ENCODE data around the gene SLC25A36. TPM values are rescaled to one million over a fixed set of nuclear protein-coding genes. Genes with fewer than 3 reads are reported as not detected.
A peak's percentile ranks its signal among the peaks of the same experiment; 100 is the strongest.
"Not testable (repeated sequence)": the region's sequence is repeated elsewhere in the genome, so short reads cannot be mapped to it uniquely, and the experiment has no call there.

Gene SLC25A36
- total RNA-seq, 3 donors from 2014 or later (not counting 1 experiment from before 2014, with no cell fraction given), result 107 to 127 (median 126) TPM

DNA sequence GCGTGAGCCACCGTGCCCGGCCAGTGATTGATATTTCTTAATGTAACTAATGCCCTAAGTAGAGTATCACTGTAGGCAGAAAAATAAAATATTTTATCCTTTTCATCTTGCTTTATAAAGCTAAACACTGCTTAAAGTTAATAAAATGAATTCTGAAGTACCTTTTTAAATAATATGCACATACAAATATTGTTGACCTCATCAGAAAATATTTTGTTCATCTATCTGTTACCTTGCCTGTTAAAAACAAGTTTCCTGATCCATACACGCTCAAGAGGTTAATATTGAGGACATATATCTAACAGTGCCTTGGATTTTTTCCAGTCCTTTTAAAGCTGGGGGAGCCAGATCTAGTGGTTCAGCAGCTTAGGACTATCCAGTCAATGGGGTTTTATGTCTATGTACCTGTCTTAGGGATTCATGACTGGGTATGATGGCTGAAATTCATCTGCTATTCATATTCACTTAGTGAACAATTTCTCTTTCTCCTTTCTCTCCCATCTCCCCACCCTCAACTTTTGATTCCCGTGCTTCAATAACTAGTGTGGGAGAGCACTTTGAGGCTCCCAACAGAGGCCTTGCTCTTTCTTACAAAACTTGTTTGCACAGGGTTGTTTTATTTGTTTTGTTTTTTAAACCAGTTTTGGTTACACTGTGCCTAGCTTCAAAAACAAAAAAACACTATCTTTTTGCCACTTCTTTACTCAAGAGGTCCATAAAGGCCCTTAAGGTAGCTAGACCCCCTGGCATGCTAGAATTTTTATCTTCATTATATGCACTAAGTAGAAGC lies 7.0 kb downstream of the SLC25A36 start:
- Mint-ChIP-seq H3K27ac (no peak overlapping the region), H3K9me3 (no peaks in the 10 kb centered on the region), H3K4me1 (peaks cover 60 to 67% of the 10 kb centered on the region in 2 donors), H3K27me3 (ENCODE audit: low read depth in 2 of 2) (no peaks in the 10 kb centered on the region), H3K4me3 (no peak overlapping the region), H3K36me3 (no peaks in the 10 kb centered on the region)
- Histone ChIP-seq H3K36me3 (ENCODE audit: control insufficient read depth, insufficient read depth, low read length) (no peaks in the 10 kb centered on the region), H3K4me1 (ENCODE audit: control insufficient read depth, insufficient read depth, low read length) (no peaks in the 10 kb centered on the region), H3K27me3 (ENCODE audit: control insufficient read depth, insufficient read depth, low read length) (no peaks in the 10 kb centered on the region), H3K4me3 (ENCODE audit: low read length) (no peak overlapping the region), H3K9me3 (ENCODE audit: control insufficient read depth, insufficient read depth, low read length) (no peaks in the 10 kb centered on the region), H3K27ac (ENCODE audit: low read length) (no peak overlapping the region)
- TF ChIP-seq, protein P1, sequence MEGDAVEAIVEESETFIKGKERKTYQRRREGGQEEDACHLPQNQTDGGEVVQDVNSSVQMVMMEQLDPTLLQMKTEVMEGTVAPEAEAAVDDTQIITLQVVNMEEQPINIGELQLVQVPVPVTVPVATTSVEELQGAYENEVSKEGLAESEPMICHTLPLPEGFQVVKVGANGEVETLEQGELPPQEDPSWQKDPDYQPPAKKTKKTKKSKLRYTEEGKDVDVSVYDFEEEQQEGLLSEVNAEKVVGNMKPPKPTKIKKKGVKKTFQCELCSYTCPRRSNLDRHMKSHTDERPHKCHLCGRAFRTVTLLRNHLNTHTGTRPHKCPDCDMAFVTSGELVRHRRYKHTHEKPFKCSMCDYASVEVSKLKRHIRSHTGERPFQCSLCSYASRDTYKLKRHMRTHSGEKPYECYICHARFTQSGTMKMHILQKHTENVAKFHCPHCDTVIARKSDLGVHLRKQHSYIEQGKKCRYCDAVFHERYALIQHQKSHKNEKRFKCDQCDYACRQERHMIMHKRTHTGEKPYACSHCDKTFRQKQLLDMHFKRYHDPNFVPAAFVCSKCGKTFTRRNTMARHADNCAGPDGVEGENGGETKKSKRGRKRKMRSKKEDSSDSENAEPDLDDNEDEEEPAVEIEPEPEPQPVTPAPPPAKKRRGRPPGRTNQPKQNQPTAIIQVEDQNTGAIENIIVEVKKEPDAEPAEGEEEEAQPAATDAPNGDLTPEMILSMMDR (IDR thresholded peaks at IDR 0.05), result no peak
- no peak for ATAC-seq
- DNase-seq, result no peak
- WGBS (ENCODE audit: insufficient coverage), result 92% methylated on average over 2 of the region's 5 CpGs
- intact Hi-C loops (cut with micrococcal nuclease), result no loop called here

DNA sequence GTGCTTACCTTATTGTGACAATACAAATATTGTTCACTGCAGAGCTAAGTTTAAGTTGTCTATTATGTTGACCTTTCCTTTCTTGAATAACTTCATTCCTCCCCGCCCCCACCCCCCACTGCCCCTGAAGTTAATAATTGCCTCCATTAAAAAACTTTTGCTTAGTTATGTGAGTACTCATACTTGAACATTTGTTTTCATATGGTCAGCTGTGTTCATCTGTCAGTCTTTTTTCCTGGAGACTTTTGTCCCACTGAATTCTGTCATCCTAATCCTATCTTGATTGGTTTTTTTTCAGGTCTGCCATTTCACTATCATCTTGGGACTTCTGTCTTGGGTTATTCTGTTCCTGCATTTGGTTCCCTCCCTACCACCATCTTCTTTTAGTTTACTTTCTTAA lies 8.5 kb downstream of the SLC25A36 start:
- intact Hi-C loops (cut with micrococcal nuclease), result no loop called here
- no peak overlapping the region for H3K27ac ChIP-seq (ENCODE audit: low read length)
- H3K4me1 Mint-ChIP-seq, result peaks cover 54 to 61% of the 10 kb centered on the region in 2 donors
- H3K4me3 ChIP-seq (ENCODE audit: low read length), result no peak overlapping the region
- H3K4me3 Mint-ChIP-seq, result no peak overlapping the region
- ATAC-seq (no peak), DNase-seq (no peak)
- no peak overlapping the region for H3K27ac Mint-ChIP-seq
- TF ChIP-seq, protein P1 (IDR thresholded peaks at IDR 0.05), result no peak
- no peaks in the 10 kb centered on the region for H3K9me3 ChIP-seq (ENCODE audit: control insufficient read depth, insufficient read depth, low read length)
- no peaks in the 10 kb centered on the region for H3K27me3 ChIP-seq (ENCODE audit: control insufficient read depth, insufficient read depth, low read length)
- H3K36me3 Mint-ChIP-seq, result no peaks in the 10 kb centered on the region
- H3K36me3 ChIP-seq (ENCODE audit: control insufficient read depth, insufficient read depth, low read length), result no peaks in the 10 kb centered on the region
- no peaks in the 10 kb centered on the region for H3K4me1 ChIP-seq (ENCODE audit: control insufficient read depth, insufficient read depth, low read length)
- WGBS (ENCODE audit: insufficient coverage), result no CpG with 5 or more reads among the region's 1 CpG
- H3K9me3 Mint-ChIP-seq, result no peaks in the 10 kb centered on the region
- no peaks in the 10 kb centered on the region for H3K27me3 Mint-ChIP-seq (ENCODE audit: low read depth in 2 of 2)

DNA sequence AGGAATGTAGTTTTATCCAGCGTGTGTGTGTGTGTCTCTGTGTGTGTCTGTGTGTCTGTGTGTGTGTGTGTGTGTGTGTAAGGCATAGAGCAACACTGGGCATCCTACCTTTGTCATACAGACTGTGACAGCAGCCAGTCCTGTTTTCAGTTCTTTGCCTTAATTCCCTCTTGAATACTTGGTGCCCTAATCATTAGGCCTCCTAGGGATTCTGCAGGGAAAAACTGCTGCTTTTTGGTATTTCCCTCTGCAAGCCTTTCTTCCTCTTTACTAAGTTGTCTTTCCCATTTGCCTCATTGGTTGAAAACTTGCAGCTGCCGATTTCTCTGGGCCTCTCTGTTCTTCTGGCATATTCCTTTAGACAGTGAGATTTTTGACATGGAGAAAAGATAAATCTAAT lies 9.2 kb downstream of the SLC25A36 start:
- WGBS (ENCODE audit: insufficient coverage), result 85% methylated on average over 1 of the region's 2 CpGs
- H3K4me3 Mint-ChIP-seq, result no peak overlapping the region
- no peak for DNase-seq
- ATAC-seq, result no peak
- H3K27me3 Mint-ChIP-seq (ENCODE audit: low read depth in 2 of 2), result no peaks in the 10 kb centered on the region
- TF ChIP-seq, protein P1 (IDR thresholded peaks at IDR 0.05), result no peak
- H3K27ac ChIP-seq (ENCODE audit: low read length), result no peak overlapping the region
- no peak overlapping the region for H3K4me3 ChIP-seq (ENCODE audit: low read length)
- no peaks in the 10 kb centered on the region for H3K36me3 Mint-ChIP-seq
- intact Hi-C loops (cut with micrococcal nuclease), result no loop called here
- H3K9me3 Mint-ChIP-seq, result no peaks in the 10 kb centered on the region
- no peaks in the 10 kb centered on the region for H3K27me3 ChIP-seq (ENCODE audit: control insufficient read depth, insufficient read depth, low read length)
- H3K4me1 Mint-ChIP-seq, result peaks cover 50 to 60% of the 10 kb centered on the region in 2 donors
- H3K27ac Mint-ChIP-seq, result no peak overlapping the region
- H3K36me3 ChIP-seq (ENCODE audit: control insufficient read depth, insufficient read depth, low read length), result no peaks in the 10 kb centered on the region
- H3K4me1 ChIP-seq (ENCODE audit: control insufficient read depth, insufficient read depth, low read length), result no peaks in the 10 kb centered on the region
- H3K9me3 ChIP-seq (ENCODE audit: control insufficient read depth, insufficient read depth, low read length), result no peaks in the 10 kb centered on the region

DNA sequence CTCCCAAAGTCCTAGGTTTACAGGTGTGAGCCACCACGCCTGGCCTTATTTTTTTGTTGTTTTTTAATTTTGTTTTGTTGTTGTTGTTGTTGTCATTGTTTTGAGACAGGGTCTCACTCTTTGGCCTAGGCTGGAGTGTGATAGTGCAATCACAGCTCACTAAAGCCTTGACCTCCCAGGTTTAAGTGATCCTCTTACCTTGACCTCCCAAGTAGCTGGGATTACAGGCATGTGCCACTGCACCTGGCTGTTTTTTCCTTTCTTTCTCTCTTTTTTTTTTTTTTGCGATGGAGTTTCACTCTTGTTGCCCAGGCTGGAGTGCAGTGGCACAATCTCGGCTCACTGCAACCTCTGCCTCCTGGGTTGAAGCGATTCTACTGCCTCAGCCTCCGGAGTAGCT lies 10.1 kb downstream of the SLC25A36 start:
- Mint-ChIP-seq H3K27ac (peak overlapping the region in 1 of 2 donors; percentile 6), H3K4me1 (peaks cover 46 to 58% of the 10 kb centered on the region in 2 donors)
- ATAC-seq; H3K27me3 ChIP-seq (ENCODE audit: control insufficient read depth, insufficient read depth, low read length); intact Hi-C loops (cut with micrococcal nuclease); H3K4me1 ChIP-seq (ENCODE audit: control insufficient read depth, insufficient read depth, low read length); H3K4me3 ChIP-seq (ENCODE audit: low read length); H3K36me3 ChIP-seq (ENCODE audit: control insufficient read depth, insufficient read depth, low read length); H3K36me3 Mint-ChIP-seq; H3K4me3 Mint-ChIP-seq; DNase-seq; H3K27me3 Mint-ChIP-seq (ENCODE audit: low read depth in 2 of 2); H3K9me3 Mint-ChIP-seq; H3K9me3 ChIP-seq (ENCODE audit: control insufficient read depth, insufficient read depth, low read length); H3K27ac ChIP-seq (ENCODE audit: low read length): not testable (repeated sequence)
- WGBS (ENCODE audit: insufficient coverage), result 97% methylated on average over 5 of the region's 5 CpGs
